ENCODE measurements around the gene ADAM17.
"Not testable (repeated sequence)": the region's sequence is repeated elsewhere in the genome, so short reads cannot be mapped to it uniquely, and the experiment has no call there.

ADAM17 gene

DNA sequence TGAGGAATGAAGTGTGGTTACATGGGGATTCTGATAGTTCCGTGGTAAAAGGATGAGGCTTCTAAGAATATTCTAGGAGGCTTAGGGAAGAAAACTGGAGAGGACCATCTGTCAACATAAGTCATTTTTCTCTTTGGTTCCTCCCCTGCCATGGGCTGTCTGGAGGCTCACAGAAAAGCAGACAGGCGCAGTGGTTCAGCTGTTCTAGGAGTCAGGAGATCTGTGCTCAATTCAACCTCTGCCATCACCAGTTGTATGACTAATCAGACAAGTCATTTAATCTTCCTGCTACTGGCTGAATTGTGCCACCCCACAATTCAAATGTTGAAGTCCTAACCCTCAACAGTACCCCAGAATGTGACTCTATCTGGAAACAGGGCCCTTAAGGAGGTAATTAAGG is 36.4 kb downstream of the ADAM17 start:
- no peak for DNase-seq (ENCODE audit: low spot score)

DNA sequence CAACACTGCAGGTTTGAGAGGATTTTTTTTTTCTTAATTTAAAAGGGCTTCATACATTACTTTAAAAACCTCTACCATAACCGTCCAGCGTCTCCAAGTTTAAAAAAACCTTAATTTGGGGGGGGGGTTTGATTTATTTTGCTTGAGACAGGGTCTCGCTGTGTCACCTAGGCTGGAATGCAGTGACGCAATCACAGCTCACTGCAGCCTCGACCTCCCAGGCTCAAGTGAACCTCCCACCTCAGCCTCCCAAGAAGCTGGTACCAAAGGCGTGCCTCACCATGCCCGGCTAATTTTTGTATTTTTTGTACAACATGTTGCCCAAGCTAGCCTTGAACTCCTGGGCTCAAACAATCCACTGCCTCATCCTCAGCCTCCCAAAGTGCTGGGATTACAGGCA is 36.9 kb downstream of the ADAM17 start:
- no peak for DNase-seq (ENCODE audit: low spot score)

DNA sequence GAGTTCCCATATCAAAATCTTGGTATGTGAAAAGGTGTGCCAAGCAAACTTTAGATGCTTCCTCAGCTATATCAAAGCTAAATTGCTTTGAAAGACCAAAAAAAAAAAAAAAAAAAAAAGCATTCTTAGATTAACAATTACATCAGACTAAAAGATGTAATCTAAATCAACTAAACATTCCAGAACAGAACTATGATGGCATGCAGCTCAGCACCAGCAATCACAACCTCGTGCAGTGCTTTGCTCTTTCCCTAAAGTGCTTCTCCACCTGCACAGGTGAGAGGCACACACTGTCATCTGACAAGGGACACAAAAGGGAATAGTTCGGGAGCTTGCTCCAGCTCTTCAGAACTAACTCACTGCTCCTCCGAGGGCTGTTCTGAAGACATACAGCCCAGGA is 37.5 kb downstream of the ADAM17 start:
- DNase-seq (ENCODE audit: low spot score), result no peak

DNA sequence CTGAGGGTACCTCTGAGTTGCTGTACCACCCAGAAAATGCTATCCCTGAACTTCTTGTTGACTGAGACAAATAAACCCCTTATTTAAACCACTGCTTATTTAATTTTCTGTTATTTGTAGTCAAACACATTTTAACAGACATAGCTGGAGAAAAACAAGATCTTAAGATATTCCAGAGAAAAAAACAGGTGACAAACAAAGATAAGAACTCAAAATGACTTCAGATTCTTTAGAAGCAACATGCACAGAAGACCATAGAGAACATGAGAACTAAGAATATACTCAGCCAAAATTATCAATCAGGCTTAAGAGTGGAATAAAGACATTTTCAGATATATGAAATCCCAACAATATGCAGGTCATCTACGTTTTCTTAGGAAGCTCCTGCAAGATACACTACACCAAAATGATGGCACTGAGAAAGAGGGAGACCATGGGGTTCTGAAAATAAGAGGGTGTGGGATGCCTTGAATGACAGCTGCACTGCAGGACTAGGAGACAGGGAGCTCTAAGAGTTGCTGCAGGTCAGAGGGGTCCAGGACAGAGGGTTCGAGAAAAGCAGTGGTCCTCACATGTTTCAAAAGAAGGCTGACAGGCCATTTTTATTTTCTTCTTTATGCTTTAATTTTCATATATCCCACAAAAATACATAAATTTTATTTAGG is 38.4 kb downstream of the ADAM17 start:
- no peak for DNase-seq (ENCODE audit: low spot score)

DNA sequence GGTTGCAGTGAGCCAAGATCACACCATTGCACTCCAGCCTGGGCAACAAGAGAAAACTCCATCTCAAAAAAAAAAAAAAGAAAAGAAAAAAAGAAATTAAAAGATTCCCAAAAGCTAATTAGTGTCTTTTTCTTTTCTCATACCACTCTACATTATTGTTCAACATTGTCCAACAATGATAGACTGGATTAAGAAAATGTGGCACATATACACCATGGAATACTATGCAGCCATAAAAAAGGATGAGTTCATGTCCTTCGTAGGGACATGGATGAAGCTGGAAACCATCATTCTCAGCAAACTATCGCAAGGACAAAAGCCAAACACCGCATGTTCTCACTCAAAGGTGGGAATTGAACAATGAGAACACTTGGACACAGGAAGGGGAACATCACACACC is 41.7 kb downstream of the ADAM17 start:
- DNase-seq (ENCODE audit: low spot score), result not testable (repeated sequence)

DNA sequence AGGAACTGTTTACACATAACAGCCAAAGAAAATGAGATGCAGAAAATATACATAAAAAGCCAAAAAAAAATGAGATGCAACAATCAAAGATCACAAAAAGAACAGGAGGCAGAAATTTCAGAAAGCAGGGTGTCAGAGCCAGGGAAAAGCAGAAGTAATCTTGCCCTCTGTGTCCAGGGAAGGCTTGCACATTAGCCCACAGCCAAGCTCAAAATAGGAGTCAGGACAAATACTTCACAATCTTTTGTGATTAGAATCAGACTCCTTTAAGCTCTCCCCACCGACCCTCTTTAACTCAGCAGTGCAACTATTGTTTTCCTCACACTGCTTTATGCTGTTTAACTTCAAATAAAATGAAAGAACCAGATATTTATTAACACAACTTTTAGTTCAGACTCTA is 46.7 kb downstream of the ADAM17 start:
- no peak for DNase-seq (ENCODE audit: low spot score)

DNA sequence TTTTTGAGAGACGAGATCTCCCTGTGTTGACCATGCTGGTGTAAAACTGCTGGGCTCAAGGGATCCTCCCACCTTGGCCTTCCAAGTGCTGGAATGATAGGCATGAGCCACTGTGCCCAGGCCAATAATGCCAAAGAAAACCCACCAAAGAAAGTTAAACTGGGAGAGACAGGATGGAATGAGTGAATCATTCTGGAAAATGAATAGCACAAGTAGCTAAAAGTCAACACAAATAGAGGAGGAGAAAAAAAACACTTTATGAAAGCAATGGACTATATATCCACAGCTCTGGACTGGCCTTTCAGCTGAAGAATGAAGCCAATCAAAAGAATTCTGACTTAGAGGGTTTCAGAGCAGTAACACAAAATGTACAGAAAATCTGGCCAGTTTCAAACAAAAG is 57.4 kb downstream of the ADAM17 start:
- no peak for DNase-seq (ENCODE audit: low spot score)

DNA sequence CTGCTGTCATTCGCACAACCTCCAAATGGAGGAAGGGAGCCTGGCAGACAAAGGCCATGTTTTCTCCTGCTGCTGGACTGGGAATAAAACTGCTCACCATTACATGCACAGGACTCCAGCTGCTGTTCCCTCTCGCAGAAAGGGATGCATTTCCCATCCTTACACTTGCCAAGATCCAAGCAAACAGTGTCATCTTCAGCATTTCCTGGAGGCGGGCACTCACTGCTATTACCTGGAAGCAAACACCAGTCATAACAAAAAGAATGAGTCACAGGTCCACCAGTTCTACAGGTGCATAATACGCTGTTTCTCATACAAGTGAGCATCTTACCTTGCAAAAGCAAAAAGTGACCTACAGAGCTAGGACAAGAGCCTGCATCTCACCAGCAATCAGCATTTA is 58.6 kb downstream of the ADAM17 start:
- DNase-seq (ENCODE audit: low spot score), result no peak

DNA sequence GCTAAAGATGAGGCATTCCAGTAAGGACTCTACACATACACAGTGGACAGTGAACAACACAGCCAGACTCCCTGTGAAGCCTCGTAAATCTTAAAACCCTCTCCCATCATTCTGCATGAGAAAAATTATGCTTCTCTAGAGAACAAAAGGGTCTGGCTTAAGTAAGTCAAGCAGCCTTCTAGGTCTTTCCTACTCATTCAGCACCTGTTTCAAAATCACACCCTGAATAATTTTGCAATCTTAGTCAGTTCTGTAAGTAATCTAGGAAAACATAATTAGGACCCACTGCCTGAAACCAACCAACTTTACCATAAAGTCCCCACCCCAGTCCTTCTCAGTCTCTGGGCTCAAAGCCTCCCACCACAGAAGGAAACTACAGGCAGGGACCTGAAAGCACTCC is 61.5 kb downstream of the ADAM17 start:
- DNase-seq (ENCODE audit: low spot score), result no peak

GRCh38 chr2:9493478-9493877 is 62.2 kb downstream of the ADAM17 start:
- DNase-seq (ENCODE audit: low spot score), result no peak

- no peak for DNase-seq (ENCODE audit: low spot score)
These were observed 62.7 kb downstream of the ADAM17 start for GRCh38 chr2:9492927-9493326.

- DNase-seq (ENCODE audit: low spot score), result no peak
These were observed 64.8 kb downstream of the ADAM17 start for GRCh38 chr2:9490789-9491188.

DNA sequence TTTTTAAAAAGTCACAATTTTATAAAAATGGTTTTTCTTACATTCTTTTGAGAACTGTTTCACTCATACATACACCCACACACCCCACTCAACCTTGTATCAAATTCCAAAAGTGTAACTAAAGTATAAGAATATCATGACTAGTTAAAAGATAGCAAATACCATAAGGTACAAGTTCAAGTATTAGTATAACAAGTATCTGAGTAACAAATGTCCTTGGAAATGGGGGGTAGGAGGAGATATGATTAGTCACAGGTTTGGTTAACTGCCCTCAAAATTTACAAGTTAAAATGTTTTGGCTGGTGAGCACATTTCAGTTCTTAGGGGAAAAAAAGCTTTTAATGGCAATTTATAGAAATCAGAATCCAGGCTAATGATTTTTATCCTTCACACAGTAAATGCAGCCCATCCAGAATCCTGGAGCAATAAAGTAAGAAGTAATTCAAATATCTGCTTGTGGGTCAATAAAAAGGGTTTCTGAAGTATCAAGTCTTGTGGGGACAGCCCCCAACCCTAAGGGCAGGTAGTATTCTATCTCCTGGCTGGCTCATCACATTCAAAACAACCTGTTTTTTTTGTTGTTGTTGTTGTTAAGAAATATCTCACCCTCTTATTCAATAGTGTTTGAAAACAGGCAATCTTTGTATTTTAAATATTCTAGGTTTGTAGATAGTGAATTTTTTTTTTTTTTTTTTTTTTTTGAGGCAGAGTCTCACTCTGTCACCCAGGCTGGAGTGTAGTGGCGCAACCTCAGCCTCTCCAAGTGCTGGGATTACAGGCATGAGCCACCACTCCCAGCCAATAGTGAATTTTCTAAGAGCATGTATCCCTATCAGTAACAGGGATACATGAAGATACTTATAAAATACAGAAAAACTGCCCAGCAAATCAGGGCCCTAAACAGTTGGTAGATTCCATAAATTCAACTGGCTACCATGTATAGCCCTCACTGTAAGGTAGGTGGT is 66.8 kb downstream of the ADAM17 start:
- DNase-seq (ENCODE audit: low spot score), result no peak

DNA sequence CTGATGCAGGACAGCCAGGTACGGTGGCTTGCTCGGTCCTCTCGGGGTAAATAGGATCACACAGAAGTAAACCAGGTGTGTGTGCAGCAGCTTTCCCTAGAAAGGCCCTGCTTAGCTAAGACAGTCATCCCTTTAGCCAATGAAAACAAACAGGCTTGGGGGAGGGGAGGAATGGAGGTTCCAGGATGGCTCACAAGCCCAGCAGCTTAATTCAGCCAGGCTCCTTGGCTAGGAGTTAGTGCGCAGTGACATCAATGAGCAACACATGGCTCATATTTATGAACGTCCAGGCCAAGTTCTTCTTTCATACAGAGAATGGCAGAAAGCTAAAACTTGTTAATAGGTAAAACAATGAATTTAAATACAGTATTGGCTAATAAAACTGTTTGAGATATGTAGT is 71.1 kb downstream of the ADAM17 start:
- no peak for DNase-seq (ENCODE audit: low spot score)

GRCh38 chr2:9483107-9483506 is 72.5 kb downstream of the ADAM17 start:
- no peak for DNase-seq (ENCODE audit: low spot score)

- DNase-seq (ENCODE audit: low spot score), result no peak
These were observed 75.5 kb downstream of the ADAM17 start for GRCh38 chr2:9480157-9480556.

- no peak for DNase-seq (ENCODE audit: low spot score)
These were observed 77.1 kb downstream of the ADAM17 start for GRCh38 chr2:9478526-9478925.

- DNase-seq (ENCODE audit: low spot score), result no peak
These were observed 77.7 kb downstream of the ADAM17 start for GRCh38 chr2:9477914-9478313.

- DNase-seq (ENCODE audit: low spot score), result peak; percentile 69
These were observed 81.1 kb downstream of the ADAM17 start, which contains the start of gene IAH1 for GRCh38 chr2:9474361-9475057. Gene IAH1 (plus strand): TSS chr2:9474551. CDS start chr2:9474567, 16 bp downstream.

- no peak for DNase-seq (ENCODE audit: low spot score)
These were observed 81.7 kb downstream of the ADAM17 start for GRCh38 chr2:9473985-9474360.

GRCh38 chr2:9473308-9473984 is 82.2 kb downstream of the ADAM17 start:
- DNase-seq (ENCODE audit: low spot score), result no peak

DNA sequence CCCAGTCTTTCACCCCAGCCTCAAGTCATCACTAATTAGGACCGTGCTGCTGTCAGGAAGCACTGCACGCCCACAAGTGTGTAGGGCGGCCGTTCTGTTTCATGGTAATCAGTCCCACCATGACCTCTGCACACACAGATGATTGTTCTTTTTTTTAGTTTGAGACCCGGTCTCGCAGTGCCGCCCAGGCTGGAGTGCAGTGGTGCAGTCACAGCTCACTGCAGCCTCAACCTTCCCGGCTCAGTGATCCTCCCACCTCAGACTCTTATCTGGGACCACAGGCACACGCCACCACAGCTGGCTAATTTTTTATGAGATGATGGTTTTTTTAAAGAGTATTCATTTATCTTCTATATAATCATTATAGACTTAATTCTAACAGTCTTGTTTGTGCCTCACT is 83.1 kb downstream of the ADAM17 start:
- DNase-seq (ENCODE audit: low spot score), result no peak
